Head of caudate nucleus (tissue), 42 donors: ENCODE measurements around the gene CASP8AP2.
A peak's percentile ranks its signal among the peaks of the same experiment; 100 is the strongest.
"Not testable (repeated sequence)": the region's sequence is repeated elsewhere in the genome, so short reads cannot be mapped to it uniquely, and the experiment has no call there.

Source experiments
- DNase-seq, 42 donors: peaks; one replicate each; pipeline versions ENCODE4 v3.0.0 to v3.0.0-alpha.2; 2020 to 2021; ENCODE audit warnings: mixed read lengths in 7 of 42
- intact Hi-C: fragments of 100-400 bp; cut with DNase I; formaldehyde crosslinking; loops from one replicate; pipeline ENCODE4 v1.15.0; 2022

CASP8AP2 gene

DNA sequence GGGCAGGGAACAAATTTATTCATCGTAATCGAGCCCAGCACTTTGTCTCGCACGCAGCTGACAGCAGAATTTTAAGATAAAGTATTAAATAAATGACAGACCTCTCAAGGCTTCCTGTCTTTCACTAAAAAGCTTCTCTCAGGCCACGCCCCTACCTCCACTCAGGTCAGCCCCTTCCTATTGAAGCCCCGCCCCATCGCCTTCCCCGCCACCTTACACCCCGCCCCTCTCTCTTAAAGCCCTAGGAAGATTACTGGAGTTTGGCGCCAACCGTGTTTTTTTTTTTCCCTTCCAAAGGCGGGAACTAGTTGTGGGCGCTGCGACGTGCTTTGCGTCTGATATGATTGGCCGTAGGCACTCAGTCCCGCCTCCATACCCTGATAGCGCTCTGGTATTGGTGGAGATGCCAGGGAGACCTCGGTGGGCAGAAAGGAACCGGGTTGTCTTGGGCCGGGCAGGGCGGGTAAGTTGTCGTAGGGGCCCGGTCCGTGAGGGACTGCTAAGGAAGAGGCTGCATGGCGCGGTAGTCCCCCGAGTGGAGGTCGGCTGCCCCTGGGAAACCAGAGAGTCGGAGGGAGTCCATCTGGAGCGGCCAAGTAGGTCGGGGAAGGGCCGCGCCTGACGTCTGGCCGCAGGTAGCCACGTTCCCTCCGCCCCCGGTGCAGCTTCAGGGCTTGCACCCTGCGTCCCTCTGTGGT lies at the start of gene CASP8AP2:
Gene CASP8AP2, plus strand, starts transcription at position 409 of the 698 bp plus-strand sequence.
- intact Hi-C loops: no loop called here
- peak; percentile 80 to 98 (median 93) for DNase-seq

- intact Hi-C loops: no loop called here
- DNase-seq: no peak
Observed at GRCh38 chr6:89781070-89782034, 48.3 kb upstream of the CASP8AP2 start.

DNA sequence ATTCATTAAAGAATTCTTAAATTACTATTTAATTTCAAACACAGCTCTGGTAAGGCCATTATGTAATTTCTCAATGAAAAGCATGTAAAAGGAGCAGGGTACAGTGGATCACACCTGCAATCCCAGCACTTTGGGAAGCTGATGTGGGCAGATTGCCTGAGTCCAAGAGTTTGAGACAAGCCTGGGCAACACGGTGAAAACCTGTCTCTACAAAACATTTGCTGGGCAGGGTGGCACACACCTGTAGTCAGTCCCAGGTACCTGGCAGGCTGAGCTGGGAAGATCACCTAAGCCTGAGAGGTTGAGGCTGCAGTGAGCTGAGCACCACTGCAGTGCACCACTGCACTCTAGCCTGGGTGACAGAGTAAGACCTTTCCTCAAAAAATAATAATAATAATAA lies 47.5 kb upstream of the CASP8AP2 start:
- no peak for DNase-seq
- intact Hi-C loops: no loop called here

DNA sequence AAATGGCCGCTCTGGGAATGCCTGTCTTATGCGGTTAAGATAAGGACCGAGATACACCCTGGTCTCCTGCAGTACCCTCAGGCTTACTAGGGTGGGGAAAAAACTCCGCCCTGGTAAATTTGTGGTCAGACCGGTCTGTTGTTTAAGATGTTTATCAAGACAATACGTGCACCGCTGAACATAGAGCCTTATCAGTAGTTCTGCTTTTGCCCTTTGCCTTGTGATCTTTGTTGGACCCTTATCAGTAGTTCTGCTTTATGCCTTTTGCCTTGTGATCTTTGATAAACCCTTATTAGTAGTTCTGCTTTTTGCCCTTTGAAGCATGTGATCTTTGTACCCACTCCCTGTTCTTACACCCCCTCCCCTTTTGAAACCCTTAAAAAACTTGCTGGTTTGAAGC lies 46.4 kb upstream of the CASP8AP2 start:
- DNase-seq, intact Hi-C loops: not testable (repeated sequence)

DNA sequence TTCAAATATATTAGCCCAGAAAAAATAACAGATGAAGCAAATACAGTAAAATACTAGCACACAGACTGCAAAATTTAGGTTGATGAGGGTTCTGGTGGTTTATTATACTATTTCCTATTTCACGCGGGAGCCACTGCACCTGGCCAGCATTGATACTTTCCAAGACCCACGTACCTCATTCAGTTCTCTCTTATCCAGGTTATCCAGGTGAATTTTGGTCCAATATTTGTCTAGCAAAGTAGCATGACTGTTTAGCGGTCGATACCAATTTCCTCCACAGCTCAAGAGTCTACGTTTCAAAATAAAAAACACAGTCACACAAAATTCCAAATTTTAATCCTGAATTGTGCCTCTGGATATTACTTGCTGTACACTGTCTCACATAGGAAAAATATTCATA lies 44.8 kb upstream of the CASP8AP2 start:
- intact Hi-C loops: no loop called here
- no peak for DNase-seq

- intact Hi-C loops: no loop called here
- no peak for DNase-seq
Observed at GRCh38 chr6:89786970-89787369, 42.7 kb upstream of the CASP8AP2 start.

- intact Hi-C loops: no loop called here
- no peak for DNase-seq
Observed at GRCh38 chr6:89787660-89788328, 41.9 kb upstream of the CASP8AP2 start.

DNA sequence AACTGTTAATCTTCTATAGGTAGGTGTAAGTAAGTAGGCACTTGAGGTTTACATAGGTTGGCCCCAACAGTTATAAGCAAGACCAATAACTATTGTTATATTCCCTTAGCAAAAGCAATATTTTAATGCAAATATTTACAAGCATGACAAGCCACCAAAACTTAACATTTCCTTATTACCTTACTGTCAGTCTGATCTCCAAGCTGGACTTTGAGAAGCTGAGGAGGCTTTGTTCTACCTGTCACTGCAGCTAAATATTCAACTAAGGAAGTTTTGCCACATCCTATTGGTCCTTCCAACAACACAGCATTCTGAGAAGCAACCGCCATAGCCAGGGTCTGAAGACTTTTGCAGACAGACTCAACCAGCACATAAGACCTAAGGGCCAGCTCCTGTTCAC lies 39.7 kb upstream of the CASP8AP2 start:
- intact Hi-C loops: no loop called here
- DNase-seq: no peak

DNA sequence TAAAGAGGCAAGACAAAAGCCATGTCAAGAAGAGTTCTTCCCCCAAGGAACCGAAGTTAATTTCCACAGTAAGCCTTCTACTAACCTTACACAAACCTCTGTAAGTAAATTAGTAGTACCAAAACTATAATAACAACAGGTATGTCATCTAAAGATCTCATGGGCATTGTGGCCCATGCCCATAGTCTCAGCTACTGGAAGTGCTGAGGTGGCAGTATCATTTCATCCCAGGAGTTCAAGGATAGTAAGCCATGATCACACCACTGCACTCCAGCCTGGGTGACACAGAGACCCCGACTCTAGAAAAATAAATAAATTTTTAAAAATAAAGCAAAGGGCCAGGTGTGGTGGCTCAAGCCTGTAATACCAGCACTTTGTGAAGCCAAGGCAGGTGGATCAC lies 39.3 kb upstream of the CASP8AP2 start:
- no peak for DNase-seq

GRCh38 chr6:89792881-89793280 lies 36.8 kb upstream of the CASP8AP2 start:
- intact Hi-C loops: no loop called here
- peak in 7 of 42 donors; percentile 4 to 40 (median 10) for DNase-seq

More for the DNA sequence above, 39.3 kb upstream of the CASP8AP2 start:
- intact Hi-C loops: no loop called here

GRCh38 chr6:89793586-89793985 lies 36.1 kb upstream of the CASP8AP2 start:
- intact Hi-C loops: no loop called here
- DNase-seq: no peak

DNA sequence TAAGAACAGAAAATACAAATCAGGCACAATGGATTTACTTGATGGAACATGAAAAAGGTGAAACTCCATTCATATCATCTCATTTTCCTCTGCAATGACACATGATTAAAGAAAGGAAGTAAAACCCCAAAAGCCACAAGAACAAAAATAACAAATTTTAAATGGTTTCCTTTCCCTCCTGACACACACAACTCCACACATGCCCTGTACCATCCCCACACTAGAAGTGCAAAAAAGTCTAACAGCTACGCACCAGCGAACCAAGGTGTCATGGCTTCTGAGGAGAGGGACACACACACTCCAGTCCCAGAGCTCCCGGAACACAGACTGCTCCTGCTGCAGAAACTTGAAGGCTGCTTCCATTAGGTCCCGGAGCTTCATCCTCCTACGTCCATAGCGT lies 35.4 kb upstream of the CASP8AP2 start:
- intact Hi-C loops: no loop called here

GRCh38 chr6:89797317-89797716 lies 32.4 kb upstream of the CASP8AP2 start:
- intact Hi-C loops: no loop called here
- no peak for DNase-seq

More for the DNA sequence above, 35.4 kb upstream of the CASP8AP2 start:
- no peak for DNase-seq

DNA sequence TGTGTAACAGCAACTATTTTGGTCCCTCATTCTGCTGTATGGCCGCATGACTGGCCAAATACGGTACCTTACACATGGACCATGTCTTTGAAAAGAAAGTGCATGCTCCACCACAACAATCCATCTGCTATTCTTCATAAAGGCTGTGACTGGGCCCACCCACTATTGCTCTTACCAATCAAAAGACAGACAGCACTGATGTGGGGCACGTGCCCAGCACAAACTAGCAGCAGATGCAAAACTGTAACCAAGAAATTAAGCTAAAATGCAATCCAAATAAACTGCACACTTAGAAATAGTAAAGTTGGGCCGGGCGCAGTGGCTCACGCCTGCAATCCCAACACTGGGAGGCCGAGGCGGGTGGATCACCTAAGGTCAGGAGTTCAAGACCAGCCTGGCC lies 30.6 kb upstream of the CASP8AP2 start:
- DNase-seq: no peak
- intact Hi-C loops: no loop called here

DNA sequence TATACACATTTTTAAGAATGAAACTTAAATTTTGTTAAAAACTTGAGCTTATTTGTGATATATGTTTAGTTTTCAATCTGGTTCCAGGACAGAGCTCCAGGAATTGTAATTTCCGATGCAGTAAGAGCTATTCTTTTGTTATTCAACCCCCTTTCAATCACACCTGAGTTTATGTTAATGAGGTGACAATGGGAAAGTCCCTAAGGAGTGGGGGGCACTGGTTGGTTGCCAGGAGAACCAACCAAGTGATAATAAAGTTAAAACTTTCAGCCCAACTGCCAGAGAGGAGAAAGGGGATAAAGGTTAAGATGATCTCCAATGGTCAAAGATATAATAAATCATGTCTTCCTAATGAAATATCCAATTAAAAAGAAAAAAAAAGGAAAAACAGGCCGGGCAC lies 29.9 kb upstream of the CASP8AP2 start:
- intact Hi-C loops: no loop called here
- no peak for DNase-seq

DNA sequence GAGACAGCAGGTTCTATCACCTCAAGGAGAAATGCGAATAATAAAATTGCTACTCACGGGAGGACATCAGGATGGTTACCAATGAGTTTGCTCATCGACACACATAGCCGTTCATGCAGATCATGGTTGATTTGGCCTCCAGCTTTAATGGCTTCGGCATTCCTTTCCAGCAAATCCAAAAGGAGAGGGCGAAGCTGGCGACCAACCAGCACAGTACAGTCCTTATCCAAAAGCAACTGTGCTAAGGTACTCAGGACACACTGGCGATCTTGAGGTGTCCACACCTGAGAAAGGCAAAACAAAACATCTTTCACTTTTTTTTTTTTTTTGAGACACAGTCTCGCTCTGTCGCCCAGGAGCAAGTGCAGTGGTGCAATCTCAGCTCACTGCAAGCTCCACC lies 26.4 kb upstream of the CASP8AP2 start:
- intact Hi-C loops: no loop called here
- DNase-seq: no peak

GRCh38 chr6:89805814-89806371 lies 23.8 kb upstream of the CASP8AP2 start:
- intact Hi-C loops: no loop called here
- no peak for DNase-seq

DNA sequence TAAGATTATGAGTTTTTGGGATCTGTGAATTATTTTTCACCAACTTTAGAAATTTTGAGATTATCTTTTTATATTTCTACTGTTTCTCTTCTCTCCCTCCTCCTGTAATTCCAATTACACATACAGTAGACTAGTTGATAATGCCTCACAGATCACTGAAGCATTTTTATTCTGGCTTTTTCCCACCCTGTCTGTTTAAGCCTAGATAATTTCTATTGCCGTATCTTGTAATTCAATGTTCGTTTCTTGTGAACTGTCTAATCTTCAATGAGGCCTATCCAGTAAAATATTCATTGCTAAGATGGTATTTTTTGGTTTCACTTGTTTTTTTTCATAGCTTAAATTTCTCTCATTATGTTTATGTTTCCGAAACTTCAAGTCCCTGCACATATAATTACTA lies 22.1 kb upstream of the CASP8AP2 start:
- intact Hi-C loops: no loop called here
- no peak for DNase-seq

GRCh38 chr6:89813422-89813821 lies 16.3 kb upstream of the CASP8AP2 start:
- DNase-seq, intact Hi-C loops: not testable (repeated sequence)
